ENCODE data around the gene SSH2. TPM values are rescaled to one million over a fixed set of nuclear protein-coding genes. Genes with fewer than 3 reads are reported as not detected.

SSH2 gene
- total RNA-seq, 1 experiment from 2014 or later, result 14.6 TPM

GRCh38 chr17:29734640-29735039, 195.4 kb downstream of the SSH2 start:
- Histone ChIP-seq H3K27ac (ENCODE audit: insufficient read length, low read depth, low read length) (no peak overlapping the region), H3K23ac (ENCODE audit: insufficient read length, low read depth, low read length) (no peak overlapping the region), H4K91ac (ENCODE audit: insufficient read length, low read depth, low read length) (no peak overlapping the region), H2BK20ac (ENCODE audit: low read depth, low read length, poor library complexity, severe bottlenecking) (no peak overlapping the region), H3K9me3 (ENCODE audit: control insufficient read depth, low read depth, low read length) (no peaks in the 10 kb centered on the region), H4K8ac (replicated peaks; ENCODE audit: insufficient read length, low read depth, low read length) (no peak overlapping the region), H3K4ac (ENCODE audit: low read depth, low read length) (no peak overlapping the region), H3K27me3 (ENCODE audit: insufficient read depth, low read length) (no peaks in the 10 kb centered on the region), H3K4me1 (ENCODE audit: insufficient read depth, low read length) (no peaks in the 10 kb centered on the region), H3K18ac (ENCODE audit: insufficient read length, low read depth, low read length) (no peak overlapping the region), H3K9ac (ENCODE audit: extremely low read depth, insufficient read length, low read length) (no peak overlapping the region), H3K14ac (ENCODE audit: insufficient read depth, low read length) (no peak overlapping the region), H3K4me2 (ENCODE audit: insufficient read depth, insufficient read length, low read length) (no peak overlapping the region), H3K23me2 (ENCODE audit: insufficient read length, low read depth, low read length, poor library complexity, severe bottlenecking) (no peaks in the 10 kb centered on the region), H3T11ph (ENCODE audit: low read length) (no peak overlapping the region), H3K79me1 (ENCODE audit: insufficient read depth, low read depth, low read length, poor library complexity, severe bottlenecking) (no peaks in the 10 kb centered on the region), H2AFZ (ENCODE audit: low read length) (no peak overlapping the region), H2BK120ac (ENCODE audit: low read depth, low read length, poor library complexity, severe bottlenecking) (no peak overlapping the region), H2AK5ac (ENCODE audit: insufficient read length, low read length) (no peak overlapping the region), H3K79me2 (ENCODE audit: insufficient read depth, low read length) (no peaks in the 10 kb centered on the region), H4K5ac (ENCODE audit: insufficient read length, low read depth, low read length) (no peak overlapping the region), H3K56ac (ENCODE audit: insufficient read length, low read depth, low read length) (no peak overlapping the region), H4K20me1 (ENCODE audit: control insufficient read depth, insufficient read depth, insufficient read length) (no peaks in the 10 kb centered on the region), H2BK5ac (ENCODE audit: insufficient read length, low read length) (no peak overlapping the region), H2BK12ac (ENCODE audit: insufficient read length, low read depth, low read length) (no peak overlapping the region), H2BK15ac (ENCODE audit: low read depth, low read length) (no peak overlapping the region)
- Mint-ChIP-seq H3K9me3 (no peaks in the 10 kb centered on the region), H3K4me1 (no peaks in the 10 kb centered on the region; a peak in 1 of 4 replicates), H3K27me3 (ENCODE audit: low read depth) (no peaks in the 10 kb centered on the region), H3K4me3 (no peak overlapping the region), H3K36me3 (ENCODE audit: insufficient read depth in 1 of 3, low read depth in 3 of 3) (no peaks in the 10 kb centered on the region), H3K27ac (no peak overlapping the region)
- TF ChIP-seq CTCF (conservative IDR thresholded peaks at IDR 0.05), result no peak
- no peak for DNase-seq

Measured in H9 (cell line).